Testis (tissue), 2 donors: ENCODE measurements around the gene TBCD.

ENCODE experiments used
- CTCF ChIP-seq, 3 experiments: fragments of 450-650 bp in 2 of 3; fragments of 200-600 bp in 1 of 3; sonication (generic) in 1 of 3; IDR thresholded peaks; one replicate each; pipeline ENCODE4 v1.5.1; 2016 to 2019; ENCODE audit warnings: antibody characterized with exemption in 3 of 3, mild to moderate bottlenecking in 2 of 3, moderate library complexity in 1 of 3
- POLR2A ChIP-seq: fragments of 450-650 bp; IDR thresholded peaks from one replicate; pipeline ENCODE4 v1.6.1; 2017; ENCODE audit warnings: antibody characterized with exemption, mild to moderate bottlenecking, moderate library complexity

DNA sequence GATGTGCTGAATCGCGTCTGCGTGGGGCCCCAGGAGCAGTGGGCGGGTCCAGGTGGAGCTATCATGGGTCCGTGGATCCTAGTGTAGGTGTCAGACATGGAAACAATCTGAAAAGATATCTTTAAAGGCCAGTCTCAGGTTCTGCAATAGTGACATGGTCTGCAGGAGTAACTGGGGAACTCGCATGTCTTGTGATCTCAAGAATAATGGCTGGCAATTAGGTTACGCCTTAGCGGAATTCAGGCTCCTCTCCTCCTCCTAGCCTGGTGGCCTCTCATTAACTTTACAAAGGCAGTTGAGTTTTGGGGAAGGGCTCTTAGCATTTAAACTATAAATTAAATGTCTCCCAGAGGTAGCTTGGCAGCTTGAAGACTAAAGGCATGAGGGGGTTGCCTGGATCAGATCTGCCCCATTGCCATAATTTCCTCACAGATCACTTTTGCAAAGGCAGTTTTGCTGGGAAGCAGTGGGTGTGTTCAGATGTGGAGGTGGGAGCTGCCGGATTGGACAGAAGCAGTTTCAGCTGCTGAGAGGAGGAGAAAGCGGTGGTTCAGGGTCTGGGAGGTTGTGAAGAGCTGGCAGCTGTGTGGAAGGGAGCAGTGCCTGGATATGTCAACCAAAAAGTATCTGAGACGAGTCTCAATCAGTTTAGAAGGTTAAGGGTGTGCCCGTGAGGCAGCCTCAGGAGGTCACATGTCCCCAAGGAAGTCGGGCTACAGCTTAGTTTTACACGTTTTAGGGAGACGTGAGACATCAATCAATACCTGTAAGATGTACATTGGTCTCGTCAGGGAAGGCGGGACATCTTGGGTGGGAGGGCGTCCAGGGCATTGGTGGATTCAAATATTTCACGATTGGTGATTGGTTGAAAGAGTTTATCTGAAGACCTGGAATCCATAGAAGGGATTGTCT is 2.7 kb downstream of the TBCD start:
- no peak for TF ChIP-seq POLR2A
- TF ChIP-seq CTCF (IDR thresholded peaks at IDR 0.05), result no peak
